GM21526 (cell line): ENCODE measurements around the gene BRIP1.

Experiments used
- ATAC-seq: cut with Tn5 transposase; IDR thresholded peaks from one replicate; pipeline ENCODE4 v1.9.1; 2021; ENCODE audit warnings: moderate library complexity; ENCODE audit not compliant: unreplicated experiment, low FRiP score

The BRIP1 gene

DNA sequence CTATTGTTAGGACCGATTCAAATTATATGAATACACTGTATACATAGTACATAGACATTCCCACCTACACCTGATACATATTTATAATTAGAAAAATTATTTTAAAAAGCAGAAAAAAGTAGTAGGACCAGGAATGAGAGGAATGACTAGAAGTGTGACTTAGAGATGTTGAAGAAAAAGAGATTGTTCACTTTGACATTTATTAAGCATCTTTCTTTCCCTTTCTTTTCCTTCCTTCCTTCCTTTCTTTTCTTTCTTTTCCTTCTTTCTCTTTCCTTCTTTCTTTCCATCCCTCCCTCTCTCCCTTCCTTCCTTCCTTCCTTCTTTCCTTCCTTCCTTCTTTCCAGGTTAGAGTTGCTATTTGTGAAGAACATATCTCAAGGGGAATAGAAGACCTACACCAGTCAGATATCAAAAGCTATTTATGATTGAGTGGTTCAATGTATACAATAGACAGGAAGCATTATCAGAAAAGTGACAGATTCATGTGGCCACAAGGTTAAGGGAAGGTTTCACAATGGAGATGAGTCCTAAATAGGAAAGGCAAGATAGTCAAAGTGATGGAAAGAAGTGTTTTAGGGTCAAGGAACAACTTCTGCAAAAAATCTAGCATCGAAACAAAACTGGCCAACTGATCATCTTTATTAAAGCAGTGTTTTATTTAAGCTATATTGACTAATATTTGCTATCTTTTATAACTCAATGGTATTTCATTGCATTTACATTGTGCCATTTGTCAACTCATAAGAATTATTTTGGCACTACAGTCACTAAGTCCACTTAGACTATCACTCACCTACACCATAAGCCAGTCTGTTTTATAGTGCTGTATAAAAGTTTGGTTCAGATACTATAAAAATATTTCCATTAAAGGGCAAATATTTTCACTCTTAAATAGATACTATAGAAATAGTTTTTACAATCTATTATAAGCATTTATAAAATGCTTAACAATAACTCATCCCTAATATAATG is 218.2 kb downstream of the BRIP1 start:
- ATAC-seq: no peak

GRCh38 chr17:61642768-61643167 is 220.6 kb downstream of the BRIP1 start:
- ATAC-seq: no peak

GRCh38 chr17:61641715-61642114 is 221.6 kb downstream of the BRIP1 start:
- ATAC-seq: no peak

DNA sequence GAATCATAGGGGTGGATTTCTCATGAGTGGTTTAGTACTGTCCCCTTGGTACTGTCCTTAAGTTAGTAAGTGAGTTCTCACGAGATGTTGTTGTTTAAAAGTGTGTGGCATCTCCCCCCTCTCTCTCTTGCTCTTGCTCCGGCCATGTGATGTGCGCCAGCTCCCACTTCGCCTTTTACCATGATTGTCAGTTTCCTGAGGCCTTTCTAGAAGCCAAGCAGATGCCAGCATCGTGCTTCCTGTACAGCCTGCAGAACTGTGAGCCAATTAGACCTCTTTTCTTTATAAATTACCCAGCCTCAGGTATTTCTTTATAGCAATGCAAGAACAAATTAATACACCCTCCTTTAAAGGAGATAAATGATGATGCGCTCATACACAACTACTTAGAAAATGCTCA is 222.2 kb downstream of the BRIP1 start:
- no peak for ATAC-seq

DNA sequence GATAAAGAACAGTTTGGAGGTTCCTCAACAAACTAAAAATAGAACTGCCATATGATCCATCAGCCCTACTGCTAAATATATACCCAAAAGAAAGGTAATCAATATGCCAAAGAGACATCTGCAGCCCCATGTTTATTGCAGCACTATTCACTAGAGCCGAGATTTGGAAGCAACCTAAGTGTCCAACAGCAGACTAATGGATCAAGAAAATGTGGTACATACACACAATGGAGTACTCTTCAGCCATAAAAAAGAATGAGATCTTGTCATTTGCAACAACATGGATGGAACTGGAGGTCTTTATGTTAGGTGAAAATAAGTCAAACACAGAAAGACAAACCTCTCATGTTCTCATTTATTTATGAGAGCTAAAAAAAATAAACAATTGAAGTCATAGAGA is 223.5 kb downstream of the BRIP1 start:
- no peak for ATAC-seq

DNA sequence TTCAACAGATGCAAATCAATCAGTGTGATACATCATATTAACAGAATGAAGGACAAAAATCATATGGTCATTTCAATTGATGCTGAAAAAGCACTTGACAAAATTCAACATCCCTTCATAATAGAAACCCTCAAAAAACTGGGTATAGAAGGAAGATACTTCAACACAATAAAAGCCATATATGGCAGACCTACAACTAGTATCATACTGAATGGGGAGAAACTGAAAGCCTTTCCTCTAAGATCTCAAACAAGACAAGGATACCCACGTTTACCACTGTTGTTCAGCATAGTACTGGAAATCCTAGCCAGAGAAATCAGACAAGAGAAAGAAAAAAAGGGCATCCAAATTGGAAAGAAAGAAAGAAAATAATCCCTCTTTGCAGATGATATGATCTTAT is 225.2 kb downstream of the BRIP1 start:
- ATAC-seq: no peak

DNA sequence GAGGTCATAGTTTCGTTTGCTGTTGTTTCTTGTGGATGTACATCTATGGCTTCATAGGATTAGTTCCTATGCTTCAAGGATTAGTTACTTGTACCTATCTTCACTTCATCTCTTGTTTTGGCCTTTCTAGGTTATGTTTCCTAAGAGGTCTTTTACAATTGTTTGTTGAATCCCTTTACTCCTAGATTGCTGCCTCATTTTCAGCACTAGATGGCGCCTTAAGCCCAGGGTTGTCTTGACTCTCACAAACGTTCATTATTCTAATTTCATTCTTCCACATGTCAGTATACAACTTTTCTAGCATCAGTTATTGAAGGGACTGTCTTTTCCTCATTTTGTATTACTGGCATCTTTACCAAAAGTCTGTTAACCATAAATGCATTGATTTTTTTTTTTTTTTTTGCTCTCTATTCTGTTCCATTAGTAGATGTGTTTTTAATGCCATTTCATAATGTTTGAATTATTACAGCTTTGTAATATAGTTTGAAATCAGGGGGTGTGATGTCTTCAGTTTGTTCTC is 227.4 kb downstream of the BRIP1 start:
- no peak for ATAC-seq

DNA sequence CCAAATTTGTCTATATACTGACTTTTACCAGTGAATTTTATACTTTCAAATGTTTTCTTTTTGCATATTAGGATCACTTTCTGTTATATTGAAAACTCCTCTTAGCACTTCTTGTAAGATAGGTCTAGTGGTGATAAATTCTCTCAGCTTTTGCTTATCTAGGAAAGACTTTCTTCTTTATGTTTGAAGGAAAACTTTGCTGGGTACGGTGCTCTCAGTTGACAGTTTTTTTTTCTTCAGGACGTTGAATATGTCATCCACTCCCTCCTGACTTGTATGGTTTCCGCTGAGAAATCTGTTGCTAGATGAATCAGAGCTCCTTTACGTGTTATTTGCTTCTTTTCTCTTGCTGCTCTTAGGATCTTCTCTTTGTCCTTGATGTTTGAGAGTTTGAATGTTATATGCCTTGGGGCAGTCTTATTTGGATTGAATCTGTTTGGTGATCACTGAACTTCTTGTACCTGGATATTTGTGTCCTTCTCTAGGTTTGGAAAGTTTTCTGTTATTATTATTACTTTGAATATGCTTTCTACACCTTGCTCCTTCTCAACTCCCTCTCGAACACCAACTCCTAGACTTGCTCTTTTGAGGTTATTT is 228.3 kb downstream of the BRIP1 start:
- no peak for ATAC-seq

DNA sequence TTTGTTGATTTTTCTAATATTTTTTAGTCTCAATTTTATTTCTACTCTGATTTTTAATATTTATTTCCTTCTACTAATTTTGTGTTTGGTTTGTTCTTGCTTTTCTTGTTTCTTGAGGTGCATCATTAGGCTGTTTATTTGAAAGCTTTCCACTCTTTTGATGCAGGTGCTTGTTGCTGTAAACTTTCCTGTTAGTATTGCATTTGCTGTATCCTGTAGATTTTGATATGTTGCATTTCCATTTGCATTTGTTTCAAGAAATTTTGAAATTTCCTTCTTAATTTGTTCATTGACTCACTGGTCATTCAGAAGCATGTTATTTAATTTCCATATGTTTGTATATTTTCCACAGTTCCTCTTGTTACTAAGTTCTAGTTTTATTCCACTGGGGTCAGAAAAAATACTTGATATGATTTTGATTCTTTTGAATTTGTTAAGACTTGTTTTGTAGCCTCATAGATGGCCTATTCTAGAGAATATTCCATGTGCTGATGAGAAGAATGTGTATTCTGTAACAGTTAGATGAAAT is 229.3 kb downstream of the BRIP1 start:
- ATAC-seq: no peak

DNA sequence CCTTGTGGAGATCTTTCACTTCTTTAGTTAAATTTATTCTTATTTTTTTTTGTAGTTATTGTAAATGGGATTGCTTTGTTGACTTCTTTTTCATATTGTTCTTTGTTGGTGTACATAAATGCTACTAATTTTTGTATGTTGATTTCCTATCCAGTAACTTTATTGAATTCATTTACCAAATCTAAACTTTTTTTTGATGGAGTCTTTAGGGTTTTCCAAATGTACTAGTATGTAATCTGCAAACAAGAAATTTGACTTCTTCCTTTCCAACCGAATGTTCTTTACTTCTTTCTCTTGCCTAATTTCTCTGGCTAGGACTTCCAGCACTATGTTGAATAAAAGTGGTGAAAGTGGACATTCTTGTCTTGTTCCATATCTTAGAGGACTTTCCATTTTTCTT is 230.5 kb downstream of the BRIP1 start:
- ATAC-seq: no peak

DNA sequence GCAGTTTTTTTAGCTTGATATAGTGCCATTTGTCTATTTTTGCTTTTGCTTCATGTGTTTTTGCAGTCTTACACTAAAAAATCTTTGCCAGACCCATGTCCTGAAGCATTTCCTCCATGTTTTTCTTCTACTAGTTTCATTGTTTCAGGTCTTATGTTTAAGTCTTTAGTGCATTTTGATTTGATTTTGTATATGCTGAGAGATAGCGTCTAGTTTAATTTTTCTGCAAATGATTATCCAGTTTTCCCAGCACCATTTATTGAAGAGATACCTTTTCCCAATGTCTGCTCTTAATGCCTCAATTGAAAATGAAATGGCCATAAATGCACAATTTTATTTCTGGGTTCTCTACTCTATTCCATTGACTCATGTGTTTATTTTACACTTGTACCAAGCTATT is 231.5 kb downstream of the BRIP1 start:
- no peak for ATAC-seq
